Mesodermal cell (in vitro differentiated cells): ENCODE results near the gene AK4. TPM values are rescaled to one million over a fixed set of nuclear protein-coding genes. Genes with fewer than 3 reads are reported as not detected.
"Not testable (repeated sequence)": the region's sequence is repeated elsewhere in the genome, so short reads cannot be mapped to it uniquely, and the experiment has no call there.

Experiments
- H3K27ac ChIP-seq: 2 replicates; pipeline ENCODE4 v1.7.0; 2013; ENCODE audit warnings: mild to moderate bottlenecking, low read depth, low read length, moderate library complexity; ENCODE audit not compliant: severe bottlenecking
- H3K36me3 ChIP-seq: 2 replicates; pipeline ENCODE4 v1.7.1; 2013; ENCODE audit warnings: mild to moderate bottlenecking, low read length, moderate library complexity; ENCODE audit not compliant: control insufficient read depth, insufficient read depth
- H3K4me1 ChIP-seq: one replicate; pipeline ENCODE4 v1.7.1; 2013; ENCODE audit warnings: mild to moderate bottlenecking, low read length; ENCODE audit not compliant: insufficient read depth, control insufficient read depth, poor library complexity, severe bottlenecking
- H3K4me3 ChIP-seq: 2 replicates; pipeline ENCODE4 v1.7.0; 2013; ENCODE audit warnings: low read length, control low read depth, mild to moderate bottlenecking; ENCODE audit not compliant: insufficient read depth, poor library complexity, severe bottlenecking; ENCODE audit errors: extremely low read depth
- H3K9me3 ChIP-seq: 2 replicates; pipeline ENCODE4 v1.7.1; 2013; ENCODE audit warnings: mild to moderate bottlenecking, low read length, moderate library complexity; ENCODE audit not compliant: control insufficient read depth
- WGBS, 2 experiments: methylation state at CpG; one replicate each; pipeline ENCODE4 v1.1.5; 2013; ENCODE audit warnings: missing lambda C conversion rate in 2 of 2; ENCODE audit not compliant: insufficient coverage in 2 of 2; 5-methylcytosine and 5-hydroxymethylcytosine counted together
- polyA plus RNA-seq, 2 experiments: library from polyadenylated mRNA; stranded (reverse); fragments of 50-300 nt; gene quantifications; one replicate each; pipeline ENCODE4 v1.2.3, GENCODE V29; 2013

AK4 gene
- polyA plus RNA-seq (2013, experiment 1 of 2) = 5.0 TPM
- polyA plus RNA-seq (2013, experiment 2 of 2) = 6.6 TPM

DNA sequence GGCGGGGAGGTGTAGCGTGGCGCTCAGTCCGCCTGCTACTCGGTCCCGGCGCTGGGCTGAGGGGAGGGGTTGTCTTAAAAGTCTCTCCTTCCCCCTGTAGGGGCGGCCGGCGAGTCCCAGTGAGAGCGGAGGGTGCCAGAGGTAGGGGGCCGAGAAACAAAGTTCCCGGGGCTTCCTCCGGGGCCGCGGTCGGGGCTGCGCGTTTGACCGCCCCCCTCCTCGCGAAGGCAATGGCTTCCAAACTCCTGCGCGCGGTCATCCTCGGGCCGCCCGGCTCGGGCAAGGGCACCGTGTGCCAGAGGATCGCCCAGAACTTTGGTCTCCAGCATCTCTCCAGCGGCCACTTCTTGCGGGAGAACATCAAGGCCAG is at the start of gene AK4:
AK4 (plus strand) TSS at position 26 of the 370 bp plus-strand sequence; CDS start at position 231, 205 bp downstream.
- peak within 1 kb of the TSS; percentile 64 for H3K4me3 ChIP-seq
- H3K4me1 ChIP-seq, H3K9me3 ChIP-seq, H3K27ac ChIP-seq, H3K36me3 ChIP-seq: not testable (repeated sequence)
- WGBS, 2 experiments = 0% methylated on average over 2 of the region's 33 CpGs; no CpG with 5 or more reads in 1 of the 2 experiments

DNA sequence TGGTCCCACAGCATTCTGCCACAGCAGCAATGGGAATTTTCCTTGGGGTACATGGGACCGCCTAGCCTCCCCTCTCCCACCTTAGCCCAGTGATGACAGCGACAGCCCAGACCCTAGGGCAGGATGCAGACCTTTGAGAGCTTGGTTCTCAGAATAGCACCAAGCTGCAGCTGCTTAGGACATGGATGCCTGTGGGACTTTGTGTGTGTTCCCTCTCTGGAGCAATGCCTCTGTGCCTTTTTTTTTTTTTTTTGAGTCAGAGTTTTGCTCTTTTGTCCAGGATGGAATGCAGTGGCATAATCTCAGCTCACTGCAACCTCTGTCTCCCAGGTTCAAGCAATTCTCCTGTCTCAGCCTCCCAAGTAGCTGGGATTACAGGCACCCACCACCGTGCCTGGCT is 44.2 kb upstream of the AK4 start:
- Histone ChIP-seq H3K27ac (no peak overlapping the region), H3K4me1 (no peaks in the 10 kb centered on the region), H3K36me3 (no peaks in the 10 kb centered on the region), H3K9me3 (no peaks in the 10 kb centered on the region), H3K4me3 (no peak overlapping the region)
- WGBS, 2 experiments = 90% methylated on average over 2 of the region's 3 CpGs; no CpG with 5 or more reads in 1 of the 2 experiments

DNA sequence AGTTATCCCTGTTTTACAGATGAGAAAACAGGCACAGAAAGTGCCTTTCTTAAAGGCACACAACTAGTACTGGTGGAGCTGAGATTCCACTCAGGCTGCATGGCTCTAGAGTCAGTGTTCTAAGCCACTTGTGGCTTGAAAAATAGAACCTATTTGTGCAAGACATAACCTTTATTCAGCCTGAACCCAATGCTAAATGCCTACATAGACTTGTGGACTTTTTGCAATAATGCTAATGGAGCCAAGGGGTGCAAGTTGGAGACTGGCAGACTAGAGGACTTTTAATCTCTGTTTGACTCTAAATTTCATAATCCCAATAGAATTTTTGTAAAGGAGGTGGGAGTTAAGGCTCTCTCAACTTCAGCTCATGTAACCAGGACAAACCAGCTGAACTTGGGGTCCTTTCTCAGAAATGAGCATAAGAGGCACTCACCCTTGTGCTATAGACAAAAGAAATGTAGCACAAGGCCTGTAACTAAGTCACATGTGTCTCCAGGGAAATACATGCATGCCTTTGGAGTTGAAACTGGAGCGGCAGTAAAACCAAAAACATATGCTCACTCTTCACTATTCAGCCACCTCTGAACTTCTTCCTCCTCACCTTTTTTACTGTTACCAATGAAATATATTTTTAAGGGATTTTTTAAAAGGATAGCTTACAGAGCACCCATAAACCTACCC is 43.0 kb upstream of the AK4 start:
- Histone ChIP-seq H3K4me1 (no peaks in the 10 kb centered on the region), H3K27ac (no peak overlapping the region), H3K9me3 (no peaks in the 10 kb centered on the region), H3K4me3 (no peak overlapping the region), H3K36me3 (no peaks in the 10 kb centered on the region)
- no CpG with 5 or more reads among the region's 1 CpG for WGBS, 2 experiments

DNA sequence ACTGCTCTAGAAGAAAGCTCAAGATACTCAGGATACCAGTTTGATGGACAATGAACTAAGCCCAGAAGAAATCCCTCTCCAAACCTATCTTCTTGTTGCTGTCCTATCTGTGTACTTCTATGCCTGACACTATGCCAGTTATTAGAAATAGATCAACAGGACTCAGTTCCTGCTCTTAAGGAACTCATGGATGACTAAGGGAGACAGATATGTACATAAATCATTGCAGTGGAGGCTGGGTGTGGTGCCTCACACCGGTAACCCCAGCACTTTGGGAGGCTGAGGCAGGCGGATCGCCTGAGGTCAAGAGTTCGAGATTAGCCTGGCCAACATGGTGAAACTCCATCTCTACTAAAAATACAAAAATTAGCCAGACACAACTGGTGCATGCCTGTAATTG is 42.4 kb upstream of the AK4 start:
- 57 to 86% methylated on average over 1 to 4 of the region's 4 CpGs for WGBS, 2 experiments
- H3K4me1 ChIP-seq = no peaks in the 10 kb centered on the region
- no peaks in the 10 kb centered on the region for H3K9me3 ChIP-seq
- no peak overlapping the region for H3K27ac ChIP-seq
- no peaks in the 10 kb centered on the region for H3K36me3 ChIP-seq
- H3K4me3 ChIP-seq = no peak overlapping the region

DNA sequence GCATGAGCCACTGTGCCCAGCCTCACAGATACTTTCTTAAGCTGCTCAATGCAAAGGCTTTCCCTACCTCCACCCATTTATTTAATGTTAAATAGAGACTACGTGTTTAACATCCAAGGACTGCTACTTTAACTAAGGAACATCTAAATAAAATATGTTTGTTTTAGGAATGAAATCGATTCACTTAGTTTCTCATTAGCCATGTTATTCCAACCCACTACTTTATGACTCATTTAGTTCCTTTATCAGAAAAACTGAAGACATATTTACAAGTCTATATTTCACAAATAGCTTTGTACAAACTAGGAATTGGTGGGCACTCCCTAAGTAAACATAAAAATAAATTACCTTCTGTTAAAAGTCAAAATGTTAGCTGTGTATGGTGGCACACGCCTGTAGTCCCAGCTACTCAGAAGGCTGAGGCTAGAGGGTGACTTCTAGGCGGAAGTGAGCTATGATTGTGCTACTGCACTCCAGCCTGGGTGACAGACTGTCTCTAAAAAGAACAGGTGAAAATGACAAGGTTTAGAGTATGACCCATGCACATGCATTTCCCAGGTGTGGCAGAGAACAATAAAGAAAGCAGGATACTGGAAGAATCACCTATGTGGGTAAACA is 39.9 kb upstream of the AK4 start:
- H3K4me1 ChIP-seq = no peaks in the 10 kb centered on the region
- no peaks in the 10 kb centered on the region for H3K36me3 ChIP-seq
- H3K27ac ChIP-seq = no peak overlapping the region
- H3K9me3 ChIP-seq = no peaks in the 10 kb centered on the region
- 91 to 92% methylated on average over 2 of the region's 4 CpGs for WGBS, 2 experiments
- H3K4me3 ChIP-seq = no peak overlapping the region

DNA sequence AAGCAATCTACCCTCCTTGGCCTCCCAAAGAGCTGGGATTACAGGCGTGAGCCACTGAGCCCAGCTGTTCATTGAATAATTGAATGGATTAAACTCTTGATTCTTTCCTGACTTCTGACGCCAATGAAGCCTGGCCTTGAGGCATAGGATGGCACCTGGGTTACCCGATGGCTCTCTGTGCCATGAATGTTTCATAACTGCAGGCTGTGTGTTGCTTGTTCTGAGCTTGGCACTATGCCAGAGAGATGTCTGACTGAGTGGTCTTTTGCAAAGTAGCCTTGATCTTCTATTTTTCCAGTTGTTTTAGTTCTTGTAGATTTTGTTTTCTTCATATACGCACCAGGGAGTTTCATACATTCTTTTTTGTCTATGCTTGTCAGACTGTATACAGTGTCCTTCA is 38.5 kb upstream of the AK4 start:
- WGBS, 2 experiments = 87 to 94% methylated on average over 3 of the region's 4 CpGs
- Histone ChIP-seq H3K4me3 (no peak overlapping the region), H3K9me3 (no peaks in the 10 kb centered on the region), H3K36me3 (no peaks in the 10 kb centered on the region), H3K4me1 (peaks cover 5% of the 10 kb centered on the region), H3K27ac (no peak overlapping the region)

DNA sequence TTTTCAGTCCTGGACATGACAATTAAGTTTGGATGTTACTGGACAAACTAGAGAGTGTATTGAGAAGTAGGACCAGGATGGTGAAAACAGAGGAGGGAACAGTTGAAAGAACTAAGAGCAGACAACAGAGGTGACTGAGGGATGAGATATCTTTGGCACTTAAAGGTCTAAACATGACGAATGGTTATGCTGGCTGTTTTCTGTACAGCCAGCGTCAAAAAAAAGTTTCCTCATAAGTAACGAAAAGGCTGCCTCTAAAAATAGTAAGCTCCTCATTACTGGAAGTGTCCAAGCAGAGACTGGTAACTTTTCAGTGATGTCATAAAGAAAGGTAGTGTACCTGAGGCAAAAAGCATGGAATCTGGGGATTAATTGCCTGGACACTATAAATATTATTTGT is 35.2 kb upstream of the AK4 start:
- H3K4me3 ChIP-seq = no peak overlapping the region
- no peaks in the 10 kb centered on the region for H3K9me3 ChIP-seq
- 85 to 89% methylated on average over 3 of the region's 3 CpGs for WGBS, 2 experiments
- no peaks in the 10 kb centered on the region for H3K36me3 ChIP-seq
- peaks cover 5% of the 10 kb centered on the region for H3K4me1 ChIP-seq
- H3K27ac ChIP-seq = no peak overlapping the region

DNA sequence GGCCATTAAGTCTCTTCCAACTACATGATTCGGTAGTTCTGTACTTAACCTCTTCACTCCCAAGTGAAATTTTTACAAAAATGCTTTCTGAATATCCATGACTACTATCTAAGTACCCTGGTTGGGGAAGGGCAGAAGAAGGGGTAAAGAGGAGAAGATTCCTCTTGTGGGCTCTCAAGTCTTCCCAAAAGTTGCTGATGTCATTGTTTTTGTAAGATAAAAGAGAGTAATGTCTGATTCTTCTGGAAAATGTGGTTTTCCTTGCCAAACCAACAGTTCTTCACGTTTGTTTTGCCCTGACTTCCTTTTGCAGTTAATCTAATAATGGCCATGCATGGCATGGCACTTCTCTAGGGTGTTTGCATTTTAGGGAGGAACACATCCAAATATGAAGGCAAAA is 34.7 kb upstream of the AK4 start:
- Histone ChIP-seq H3K4me3 (no peak overlapping the region), H3K4me1 (peaks cover 5% of the 10 kb centered on the region), H3K27ac (no peak overlapping the region), H3K9me3 (no peaks in the 10 kb centered on the region), H3K36me3 (no peaks in the 10 kb centered on the region)
- 86% methylated on average over 1 of the region's 2 CpGs; no CpG with 5 or more reads in 1 of the 2 experiments for WGBS, 2 experiments

DNA sequence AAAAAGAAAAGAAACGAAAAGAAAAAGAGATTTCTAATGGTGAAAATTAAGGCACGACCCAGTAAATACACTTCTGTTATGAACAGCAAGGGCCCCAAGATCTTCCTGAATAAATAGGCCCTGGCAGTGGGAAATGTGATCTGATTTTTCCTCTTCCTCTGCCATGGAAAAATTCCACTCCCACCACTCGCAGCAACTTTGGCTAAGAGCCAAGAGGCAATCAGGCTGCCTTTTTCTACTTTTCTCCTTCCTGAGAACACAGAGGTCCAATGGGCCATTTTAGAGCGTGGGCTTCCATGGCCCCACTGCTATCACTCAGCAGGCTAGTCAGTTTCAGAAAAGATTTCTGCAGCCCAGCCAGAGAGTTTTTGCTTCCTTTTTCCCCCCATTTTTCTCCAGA is 33.7 kb upstream of the AK4 start:
- no peak overlapping the region for H3K27ac ChIP-seq
- no peaks in the 10 kb centered on the region for H3K9me3 ChIP-seq
- H3K4me1 ChIP-seq = peaks cover 5% of the 10 kb centered on the region
- H3K36me3 ChIP-seq = no peaks in the 10 kb centered on the region
- 72 to 94% methylated on average over 2 of the region's 4 CpGs for WGBS, 2 experiments
- H3K4me3 ChIP-seq = no peak overlapping the region

DNA sequence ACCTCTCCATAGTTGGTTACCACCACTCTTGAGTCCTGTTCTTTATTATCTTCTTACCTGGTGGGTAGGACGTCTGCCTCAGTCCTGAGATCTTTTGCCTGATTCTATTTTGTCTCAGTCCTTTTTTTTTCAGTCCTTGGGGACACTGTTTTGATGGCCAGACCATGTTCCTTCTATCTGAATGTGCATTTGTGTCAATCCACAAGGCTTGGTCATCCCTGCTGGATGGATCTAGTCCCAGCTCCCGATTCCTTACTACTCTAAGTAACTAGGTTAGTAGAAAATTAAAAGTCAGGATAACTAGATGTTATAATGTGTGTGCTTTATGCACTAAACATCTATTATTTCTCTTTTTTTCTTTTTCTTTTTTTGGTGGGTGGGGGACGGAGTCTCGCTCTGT is 28.1 kb upstream of the AK4 start:
- WGBS, 2 experiments = 85 to 89% methylated on average over 3 of the region's 4 CpGs
- no peak overlapping the region for H3K27ac ChIP-seq
- peaks cover 6% of the 10 kb centered on the region for H3K4me1 ChIP-seq
- H3K9me3 ChIP-seq = no peaks in the 10 kb centered on the region
- H3K4me3 ChIP-seq = no peak overlapping the region
- H3K36me3 ChIP-seq = no peaks in the 10 kb centered on the region

DNA sequence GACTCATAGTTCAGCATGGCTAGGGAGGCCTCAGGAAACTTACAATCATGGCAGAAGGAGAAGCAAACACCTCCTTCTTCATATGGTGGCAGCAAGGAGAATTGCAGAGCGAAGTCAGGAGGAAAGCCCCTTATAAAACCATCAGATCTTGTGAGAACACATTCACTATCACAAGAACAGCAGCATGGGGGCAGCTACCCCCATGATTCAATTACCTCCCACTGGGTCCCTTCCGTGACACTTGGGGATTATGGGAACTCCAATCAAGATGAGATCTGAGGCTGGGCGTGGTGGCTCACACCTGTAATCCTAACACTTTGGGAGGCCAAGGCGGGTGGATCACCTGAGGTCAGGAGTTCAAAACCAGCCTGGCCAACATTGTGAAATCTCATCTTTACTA is 18.9 kb upstream of the AK4 start:
- not testable (repeated sequence) for H3K9me3 ChIP-seq, H3K27ac ChIP-seq, H3K36me3 ChIP-seq, H3K4me1 ChIP-seq, H3K4me3 ChIP-seq
- WGBS, 2 experiments = 90 to 94% methylated on average over 2 to 3 of the region's 4 CpGs
